Measurements from ENCODE around the gene GLS.

The GLS gene

DNA sequence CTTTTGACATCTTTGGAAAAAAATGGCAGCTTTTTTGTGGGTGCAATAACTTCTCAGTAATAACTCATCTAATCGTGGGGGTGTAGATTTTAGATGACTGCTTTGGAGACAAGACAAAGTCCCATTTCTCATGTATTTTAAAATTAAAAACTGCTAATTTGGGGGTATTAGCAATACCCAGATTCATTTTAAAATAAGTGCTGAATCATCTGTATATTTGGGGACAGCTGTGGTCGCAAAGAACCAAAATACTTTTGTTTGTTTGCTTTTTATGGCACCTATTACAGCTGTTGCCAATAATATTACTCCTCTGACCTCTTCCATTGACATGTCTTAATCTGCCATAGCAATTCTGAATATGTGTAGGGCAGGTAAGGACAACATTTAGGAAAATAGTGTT lies 87.9 kb downstream of the GLS start:
- TF ChIP-seq, protein P1, sequence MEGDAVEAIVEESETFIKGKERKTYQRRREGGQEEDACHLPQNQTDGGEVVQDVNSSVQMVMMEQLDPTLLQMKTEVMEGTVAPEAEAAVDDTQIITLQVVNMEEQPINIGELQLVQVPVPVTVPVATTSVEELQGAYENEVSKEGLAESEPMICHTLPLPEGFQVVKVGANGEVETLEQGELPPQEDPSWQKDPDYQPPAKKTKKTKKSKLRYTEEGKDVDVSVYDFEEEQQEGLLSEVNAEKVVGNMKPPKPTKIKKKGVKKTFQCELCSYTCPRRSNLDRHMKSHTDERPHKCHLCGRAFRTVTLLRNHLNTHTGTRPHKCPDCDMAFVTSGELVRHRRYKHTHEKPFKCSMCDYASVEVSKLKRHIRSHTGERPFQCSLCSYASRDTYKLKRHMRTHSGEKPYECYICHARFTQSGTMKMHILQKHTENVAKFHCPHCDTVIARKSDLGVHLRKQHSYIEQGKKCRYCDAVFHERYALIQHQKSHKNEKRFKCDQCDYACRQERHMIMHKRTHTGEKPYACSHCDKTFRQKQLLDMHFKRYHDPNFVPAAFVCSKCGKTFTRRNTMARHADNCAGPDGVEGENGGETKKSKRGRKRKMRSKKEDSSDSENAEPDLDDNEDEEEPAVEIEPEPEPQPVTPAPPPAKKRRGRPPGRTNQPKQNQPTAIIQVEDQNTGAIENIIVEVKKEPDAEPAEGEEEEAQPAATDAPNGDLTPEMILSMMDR (IDR thresholded peaks at IDR 0.05; ENCODE audit: low read depth, low read length), result no peak
- no peak for TF ChIP-seq EZH2phosphoT487 (IDR thresholded peaks at IDR 0.05; ENCODE audit: low read depth)
- Histone ChIP-seq H3K27me3 (ENCODE audit: low read depth, low read length) (no peaks in the 10 kb centered on the region), H3K4me2 (ENCODE audit: low read length) (no peak overlapping the region)

DNA sequence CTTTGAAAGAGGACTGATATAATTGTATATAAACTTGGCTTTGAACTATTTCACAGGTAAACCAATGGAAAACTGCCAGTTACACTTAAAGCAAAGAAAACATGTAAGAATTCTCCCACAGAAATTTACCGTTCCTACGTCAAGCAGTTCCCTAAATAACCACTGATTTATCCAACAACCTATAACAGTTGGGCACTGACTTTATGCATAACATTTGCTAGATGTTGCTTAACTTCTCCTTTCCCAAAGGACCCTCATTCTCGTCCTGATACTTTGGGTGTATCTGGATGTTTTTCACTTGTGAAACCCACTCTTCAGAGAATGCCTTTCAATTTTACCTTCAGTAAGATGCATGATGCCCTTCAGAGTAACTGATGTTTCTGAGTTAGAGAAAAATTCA lies 89.5 kb downstream of the GLS start:
- H3K27ac ChIP-seq (ENCODE audit: low read length), result no peak overlapping the region
- no peak overlapping the region for H3K4me3 ChIP-seq (ENCODE audit: low read length)
- H4K20me1 ChIP-seq (ENCODE audit: insufficient read depth, low read length), result no peaks in the 10 kb centered on the region
- no peaks in the 10 kb centered on the region for H3K79me2 ChIP-seq (ENCODE audit: low read length)
- TF ChIP-seq, protein P1 (IDR thresholded peaks at IDR 0.05; ENCODE audit: low read depth, low read length), result no peak
- TF ChIP-seq EZH2phosphoT487 (IDR thresholded peaks at IDR 0.05; ENCODE audit: low read depth), result no peak
- H3K4me2 ChIP-seq (ENCODE audit: low read length), result no peak overlapping the region
- no peaks in the 10 kb centered on the region for H3K4me1 ChIP-seq (ENCODE audit: low read length)
- no peaks in the 10 kb centered on the region for H3K27me3 ChIP-seq (ENCODE audit: low read depth, low read length)
- H3K9ac ChIP-seq (ENCODE audit: low read length), result no peak overlapping the region
- no peak overlapping the region for H2AFZ ChIP-seq (ENCODE audit: low read depth, low read length)
- H3K36me3 ChIP-seq (replicated peaks; ENCODE audit: low read depth, low read length), result peaks cover 66% of the 10 kb centered on the region
- no peaks in the 10 kb centered on the region for H3K9me3 ChIP-seq (ENCODE audit: insufficient read depth, low read length)

More for the DNA sequence above, 87.9 kb downstream of the GLS start:
- no peak overlapping the region for H3K4me3 ChIP-seq (ENCODE audit: low read length)
- H3K79me2 ChIP-seq (ENCODE audit: low read length), result no peaks in the 10 kb centered on the region
- H3K27ac ChIP-seq (ENCODE audit: low read length), result no peak overlapping the region
- no peak overlapping the region for H3K9ac ChIP-seq (ENCODE audit: low read length)
- H2AFZ ChIP-seq (ENCODE audit: low read depth, low read length), result no peak overlapping the region
- no peaks in the 10 kb centered on the region; the same call in 1 of the 2 replicates for H3K4me1 ChIP-seq (ENCODE audit: low read length)
- H3K9me3 ChIP-seq (ENCODE audit: insufficient read depth, low read length), result no peaks in the 10 kb centered on the region
- H3K36me3 ChIP-seq (replicated peaks; ENCODE audit: low read depth, low read length), result peaks cover 58% of the 10 kb centered on the region
- H4K20me1 ChIP-seq (ENCODE audit: insufficient read depth, low read length), result no peaks in the 10 kb centered on the region

DNA sequence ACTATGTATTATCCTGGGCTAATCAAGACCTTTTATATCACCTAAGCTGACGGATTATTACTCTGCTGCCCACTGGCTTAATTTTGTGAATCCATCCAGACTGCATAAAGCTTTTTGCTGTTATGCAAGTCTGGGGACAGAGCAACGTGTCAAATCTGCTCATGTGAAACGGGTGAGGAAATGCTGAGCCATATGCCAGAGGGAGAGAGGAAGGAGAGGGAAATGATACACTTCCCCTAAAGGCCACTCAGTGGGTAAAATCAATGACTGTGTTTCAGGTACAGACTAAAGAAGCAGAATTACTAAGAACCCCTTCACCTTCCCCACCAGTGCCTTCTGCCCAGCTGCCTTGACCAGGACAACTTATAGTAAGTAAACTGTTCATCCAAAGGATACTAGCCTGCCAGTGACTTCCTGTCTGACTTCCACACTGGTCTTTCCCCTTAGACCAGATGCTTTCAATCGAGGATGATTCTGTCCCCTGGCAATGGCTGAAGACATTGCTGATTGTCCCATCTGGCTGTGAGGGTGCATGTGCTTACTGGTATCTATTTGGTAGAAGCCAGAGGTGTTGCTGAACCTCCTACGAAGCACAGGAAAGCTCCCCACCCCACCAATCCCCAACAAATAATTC lies 90.4 kb downstream of the GLS start:
- Histone ChIP-seq H3K4me3 (ENCODE audit: low read length) (no peak overlapping the region), H3K79me2 (ENCODE audit: low read length) (no peaks in the 10 kb centered on the region), H3K4me2 (ENCODE audit: low read length) (no peak overlapping the region), H3K36me3 (replicated peaks; ENCODE audit: low read depth, low read length) (peaks cover 68% of the 10 kb centered on the region), H3K9ac (ENCODE audit: low read length) (no peak overlapping the region), H3K27ac (ENCODE audit: low read length) (no peak overlapping the region), H2AFZ (ENCODE audit: low read depth, low read length) (no peak overlapping the region), H3K9me3 (ENCODE audit: insufficient read depth, low read length) (no peaks in the 10 kb centered on the region), H3K4me1 (ENCODE audit: low read length) (no peaks in the 10 kb centered on the region), H4K20me1 (ENCODE audit: insufficient read depth, low read length) (no peaks in the 10 kb centered on the region), H3K27me3 (ENCODE audit: low read depth, low read length) (no peaks in the 10 kb centered on the region)
- no peak for TF ChIP-seq EZH2phosphoT487 (IDR thresholded peaks at IDR 0.05; ENCODE audit: low read depth)
- TF ChIP-seq, protein P1 (IDR thresholded peaks at IDR 0.05; ENCODE audit: low read depth, low read length), result no peak

DNA sequence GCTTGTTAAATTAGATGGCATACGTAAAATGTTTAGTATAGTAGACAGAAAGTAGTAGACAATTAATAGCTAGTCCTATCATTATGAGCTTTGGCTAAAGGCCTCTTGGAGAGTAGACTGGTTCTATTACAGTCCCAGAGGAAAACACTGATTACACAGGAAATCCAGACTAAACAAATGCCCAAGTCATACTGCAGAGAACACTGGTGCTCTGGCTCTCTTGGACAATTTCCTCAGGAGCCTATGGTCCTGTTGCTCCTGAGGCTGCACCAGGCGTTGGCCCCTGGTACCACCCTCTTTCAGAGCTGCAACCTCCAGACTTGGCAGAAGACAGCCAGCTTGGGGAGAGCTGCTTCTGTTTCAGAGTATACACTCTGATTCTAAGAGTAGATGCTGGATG lies 91.6 kb downstream of the GLS start:
- Histone ChIP-seq H3K4me2 (ENCODE audit: low read length) (no peak overlapping the region), H3K4me1 (ENCODE audit: low read length) (no peaks in the 10 kb centered on the region), H3K9me3 (ENCODE audit: insufficient read depth, low read length) (no peaks in the 10 kb centered on the region), H3K27ac (ENCODE audit: low read length) (no peak overlapping the region), H3K4me3 (ENCODE audit: low read length) (no peak overlapping the region), H3K9ac (ENCODE audit: low read length) (no peak overlapping the region), H3K27me3 (ENCODE audit: low read depth, low read length) (no peaks in the 10 kb centered on the region), H2AFZ (ENCODE audit: low read depth, low read length) (no peak overlapping the region), H3K36me3 (replicated peaks; ENCODE audit: low read depth, low read length) (peaks cover 70% of the 10 kb centered on the region), H4K20me1 (ENCODE audit: insufficient read depth, low read length) (no peaks in the 10 kb centered on the region), H3K79me2 (ENCODE audit: low read length) (no peaks in the 10 kb centered on the region)
- TF ChIP-seq EZH2phosphoT487 (IDR thresholded peaks at IDR 0.05; ENCODE audit: low read depth), result no peak
- TF ChIP-seq, protein P1 (IDR thresholded peaks at IDR 0.05; ENCODE audit: low read depth, low read length), result no peak
